Nephron progenitor cell (in vitro differentiated cells): ENCODE data around the gene ITSN2.
"Not testable (repeated sequence)": the region's sequence is repeated elsewhere in the genome, so short reads cannot be mapped to it uniquely, and the experiment has no call there.

Experiments
- DNase-seq: peaks from one replicate; pipeline ENCODE4 v3.0.0; 2021
- H3K27ac Mint-ChIP-seq: 2 replicates; pipeline ENCODE4 v1.8.0; 2021; ENCODE audit warnings: mild to moderate bottlenecking, moderate library complexity, mixed read lengths
- H3K27me3 Mint-ChIP-seq: 2 replicates; pipeline ENCODE4 v1.8.0; 2021; ENCODE audit warnings: mild to moderate bottlenecking, low read depth, mixed read lengths; ENCODE audit not compliant: poor library complexity
- H3K36me3 Mint-ChIP-seq: 2 replicates; pipeline ENCODE4 v1.8.0; 2021; ENCODE audit warnings: low read depth, mixed read lengths
- H3K4me1 Mint-ChIP-seq: 2 replicates; pipeline ENCODE4 v1.8.0; 2021; ENCODE audit warnings: mixed read lengths
- H3K4me3 Mint-ChIP-seq: 2 replicates; pipeline ENCODE4 v1.8.0; 2021; ENCODE audit warnings: mild to moderate bottlenecking, moderate library complexity, mixed read lengths
- H3K9me3 Mint-ChIP-seq: 2 replicates; pipeline ENCODE4 v1.8.0; 2021; ENCODE audit warnings: mild to moderate bottlenecking, moderate library complexity, mixed read lengths
- CTCF ChIP-seq: fragments of 200-600 bp; sonication (generic); IDR thresholded peaks from 2 replicates; pipeline ENCODE4 v1.5.0; 2021; ENCODE audit warnings: antibody characterized with exemption

Gene ITSN2

GRCh38 chr2:24203787-24204150 lies 156.6 kb downstream of the ITSN2 start:
- Mint-ChIP-seq H3K27ac (peak overlapping the region; percentile 60), H3K27me3 (peaks cover 3% of the 10 kb centered on the region), H3K4me1 (peaks cover 30% of the 10 kb centered on the region), H3K9me3 (no peaks in the 10 kb centered on the region), H3K36me3 (no peaks in the 10 kb centered on the region), H3K4me3 (no peak overlapping the region)
- no peak for TF ChIP-seq CTCF
- no peak for DNase-seq

- Mint-ChIP-seq H3K9me3 (peaks cover 3% of the 10 kb centered on the region), H3K27ac (no peak overlapping the region), H3K4me1 (peaks cover 30% of the 10 kb centered on the region), H3K27me3 (peaks cover 3% of the 10 kb centered on the region), H3K36me3 (no peaks in the 10 kb centered on the region), H3K4me3 (no peak overlapping the region)
- no peak for DNase-seq
- TF ChIP-seq CTCF, result no peak
Measured at GRCh38 chr2:24203029-24203786, 157.1 kb downstream of the ITSN2 start.

GRCh38 chr2:24200799-24201198 lies 159.5 kb downstream of the ITSN2 start:
- Mint-ChIP-seq H3K9me3 (peaks cover 21% of the 10 kb centered on the region), H3K36me3 (peaks cover 7% of the 10 kb centered on the region), H3K27me3 (peaks cover 3% of the 10 kb centered on the region), H3K4me3 (no peak overlapping the region), H3K27ac (no peak overlapping the region), H3K4me1 (peaks cover 27% of the 10 kb centered on the region)
- DNase-seq, result no peak
- TF ChIP-seq CTCF, result no peak

GRCh38 chr2:24199968-24200590 lies 160.3 kb downstream of the ITSN2 start:
- H3K9me3 Mint-ChIP-seq, result peaks cover 25% of the 10 kb centered on the region
- H3K27ac Mint-ChIP-seq, result no peak overlapping the region
- TF ChIP-seq CTCF, result no peak
- H3K27me3 Mint-ChIP-seq, result no peaks in the 10 kb centered on the region
- H3K36me3 Mint-ChIP-seq, result peaks cover 7% of the 10 kb centered on the region
- peaks cover 20% of the 10 kb centered on the region for H3K4me1 Mint-ChIP-seq
- H3K4me3 Mint-ChIP-seq, result no peak overlapping the region
- no peak for DNase-seq

GRCh38 chr2:24197213-24197612 lies 163.1 kb downstream of the ITSN2 start:
- not testable (repeated sequence) for H3K27me3 Mint-ChIP-seq, H3K4me1 Mint-ChIP-seq, H3K4me3 Mint-ChIP-seq

GRCh38 chr2:24191848-24192247 lies 168.5 kb downstream of the ITSN2 start:
- Mint-ChIP-seq H3K27me3 (no peaks in the 10 kb centered on the region), H3K4me3 (no peak overlapping the region), H3K4me1 (peaks cover 28% of the 10 kb centered on the region), H3K9me3 (peaks cover 35% of the 10 kb centered on the region), H3K36me3 (peaks cover 25% of the 10 kb centered on the region), H3K27ac (no peak overlapping the region)
- DNase-seq, result no peak
- no peak for TF ChIP-seq CTCF

More at GRCh38 chr2:24197213-24197612, 163.1 kb downstream of the ITSN2 start:
- not testable (repeated sequence) for H3K27ac Mint-ChIP-seq, DNase-seq, H3K36me3 Mint-ChIP-seq
- H3K9me3 Mint-ChIP-seq, result peaks cover 26% of the 10 kb centered on the region
